Pancreas (tissue), 10 donors: Measurements from ENCODE around the gene POP7. TPM values are rescaled to one million over a fixed set of nuclear protein-coding genes. Genes with fewer than 3 reads are reported as not detected.

Experiments
- ATAC-seq, 4 donors: fragments of 200-7000 bp; cut with Tn5 transposase; one replicate each; pipeline versions ENCODE4 v1.8.0 to v1.9.1; 2020; ENCODE audit warnings: mild to moderate bottlenecking in 4 of 4, moderate library complexity in 4 of 4
- DNase-seq, 6 donors: peaks; one replicate each; pipeline ENCODE4 v3.0.0-alpha.2; 2020
- FAIRE-seq: peaks from 2 replicates; lab custom pipeline; 2012; peaks lifted over from hg19 to GRCh38; lab: Jason Lieb, UNC
- H3K27ac ChIP-seq, 4 donors: fragments of 200-600 bp; sonication (generic); 1 replicate in 3 of 4; 2 replicates in 1 of 4; pipeline versions ENCODE4 v1.5.0 to v1.8.0; 2020
- H3K27me3 ChIP-seq, 4 donors: fragments of 200-600 bp; one replicate each; pipeline ENCODE4 v1.8.0; 2021
- H3K36me3 ChIP-seq, 3 donors: fragments of 200-600 bp; sonication (generic) in 1 of 3; one replicate each; pipeline versions ENCODE4 v1.5.0 to v1.8.0; 2020 to 2021
- H3K4me1 ChIP-seq, 3 donors: fragments of 200-600 bp; one replicate each; pipeline ENCODE4 v1.8.0; 2021
- H3K4me3 ChIP-seq, 4 donors: fragments of 200-600 bp; sonication (generic) in 2 of 4; one replicate each; pipeline versions ENCODE4 v1.5.0 to v1.8.0; 2020 to 2021
- H3K9me3 ChIP-seq, 4 donors: fragments of 200-600 bp; one replicate each; pipeline ENCODE4 v1.8.0; 2021
- WGBS, 2 donors: extraction: QIAGEN DNeasy Blood & Tissue Kit; methylation state at CpG; one replicate each; pipeline ENCODE4 v1.1.7; 2013; 5-methylcytosine and 5-hydroxymethylcytosine counted together
- intact Hi-C, 3 donors: fragments of 100-400 bp; cut with DNase I; formaldehyde crosslinking; loops; one replicate each; pipeline versions ENCODE4 v1.11.1 to v1.14.2; 2022
- polyA plus RNA-seq, 2 donors: library from polyadenylated mRNA; stranded (reverse); fragments of 200-250 nt; gene quantifications; one replicate each; pipeline ENCODE4 v1.2.3, GENCODE V29; 2013
- total RNA-seq, 6 donors: library from RNA; stranded (reverse); fragmentation: NEBNext Ultra II Directional in 4 of 6; extraction: Animal tissue kit (Norgen Biotek cat#: 25700) in 4 of 6; gene quantifications; one replicate each; pipeline versions ENCODE4 v1.2.1 to v1.2.4, GENCODE V29; 2021 to 2023
- TF ChIP-seq, protein P1 (sequence below), 4 donors: fragments of 200-600 bp; sonication (generic) in 3 of 4; IDR thresholded peaks; one replicate each; pipeline versions ENCODE4 v1.5.0 to v1.8.0; 2021; ENCODE audit warnings: antibody characterized with exemption in 4 of 4
- donor health status: healthy with polysubstance abuse.
- donor health status: DM: no; HTN: no; CAD: no; lungs with moderate emphysema.
- donor health status: DM: no; HTN: no; CAD: no.
- donor health status: control.
- donor health status: control.
- donor health status: Bipolar disorder and iron deficiency.
- donor health status: DM: yes; HTN: yes; CAD: no.
- donor health status: DM: no; HTN: no; CAD: no.
- donor health status: DM: no; HTN: no; CAD: no.
- donor health status: DM: yes; HTN: yes; CAD: no.

Gene POP7
- total and polyA plus RNA-seq, 8 donors: 10.5 to 26.1 (median 16.2) TPM

- Histone ChIP-seq H3K27me3 (no peaks in the 10 kb centered on the region), H3K4me1 (no peaks in the 10 kb centered on the region), H3K36me3 (peaks cover 3 to 38% (median 27%) of the 10 kb centered on the region in 3 donors), H3K4me3 (no peak overlapping the region), H3K27ac (no peak overlapping the region), H3K9me3 (no peaks in the 10 kb centered on the region)
- no peak for ATAC-seq
- FAIRE-seq: no peak
- TF ChIP-seq, protein P1, sequence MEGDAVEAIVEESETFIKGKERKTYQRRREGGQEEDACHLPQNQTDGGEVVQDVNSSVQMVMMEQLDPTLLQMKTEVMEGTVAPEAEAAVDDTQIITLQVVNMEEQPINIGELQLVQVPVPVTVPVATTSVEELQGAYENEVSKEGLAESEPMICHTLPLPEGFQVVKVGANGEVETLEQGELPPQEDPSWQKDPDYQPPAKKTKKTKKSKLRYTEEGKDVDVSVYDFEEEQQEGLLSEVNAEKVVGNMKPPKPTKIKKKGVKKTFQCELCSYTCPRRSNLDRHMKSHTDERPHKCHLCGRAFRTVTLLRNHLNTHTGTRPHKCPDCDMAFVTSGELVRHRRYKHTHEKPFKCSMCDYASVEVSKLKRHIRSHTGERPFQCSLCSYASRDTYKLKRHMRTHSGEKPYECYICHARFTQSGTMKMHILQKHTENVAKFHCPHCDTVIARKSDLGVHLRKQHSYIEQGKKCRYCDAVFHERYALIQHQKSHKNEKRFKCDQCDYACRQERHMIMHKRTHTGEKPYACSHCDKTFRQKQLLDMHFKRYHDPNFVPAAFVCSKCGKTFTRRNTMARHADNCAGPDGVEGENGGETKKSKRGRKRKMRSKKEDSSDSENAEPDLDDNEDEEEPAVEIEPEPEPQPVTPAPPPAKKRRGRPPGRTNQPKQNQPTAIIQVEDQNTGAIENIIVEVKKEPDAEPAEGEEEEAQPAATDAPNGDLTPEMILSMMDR (IDR thresholded peaks at IDR 0.05): no peak
- 89 to 92% methylated on average over 35 to 36 of the region's 36 CpGs for WGBS, 2 donors
- peak in 4 of 6 donors; percentile 30 to 80 (median 52) for DNase-seq
- intact Hi-C loops: loop anchor here in 1 of 3 donors (2.0 kb wide), 1 partner anchor 13 kb away; no protein-coding TSS in a partner anchor
Observed at GRCh38 chr7:100677308-100678267, 28.3 kb upstream of the POP7 start.

GRCh38 chr7:100678291-100678984 is 27.5 kb upstream of the POP7 start:
- no peaks in the 10 kb centered on the region for H3K4me1 ChIP-seq
- FAIRE-seq (no peak), ATAC-seq (no peak), DNase-seq (peak in 4 of 6 donors; percentile 40 to 83 (median 56))
- intact Hi-C loops: no loop called here
- no peak overlapping the region for H3K27ac ChIP-seq
- H3K27me3 ChIP-seq: no peaks in the 10 kb centered on the region
- H3K9me3 ChIP-seq: no peaks in the 10 kb centered on the region
- H3K36me3 ChIP-seq: peaks cover 3 to 46% (median 33%) of the 10 kb centered on the region in 3 donors
- H3K4me3 ChIP-seq: no peak overlapping the region
- TF ChIP-seq, protein P1 (IDR thresholded peaks at IDR 0.05): no peak
- WGBS, 2 donors: 83 to 85% methylated on average over 35 of the region's 35 CpGs

DNA sequence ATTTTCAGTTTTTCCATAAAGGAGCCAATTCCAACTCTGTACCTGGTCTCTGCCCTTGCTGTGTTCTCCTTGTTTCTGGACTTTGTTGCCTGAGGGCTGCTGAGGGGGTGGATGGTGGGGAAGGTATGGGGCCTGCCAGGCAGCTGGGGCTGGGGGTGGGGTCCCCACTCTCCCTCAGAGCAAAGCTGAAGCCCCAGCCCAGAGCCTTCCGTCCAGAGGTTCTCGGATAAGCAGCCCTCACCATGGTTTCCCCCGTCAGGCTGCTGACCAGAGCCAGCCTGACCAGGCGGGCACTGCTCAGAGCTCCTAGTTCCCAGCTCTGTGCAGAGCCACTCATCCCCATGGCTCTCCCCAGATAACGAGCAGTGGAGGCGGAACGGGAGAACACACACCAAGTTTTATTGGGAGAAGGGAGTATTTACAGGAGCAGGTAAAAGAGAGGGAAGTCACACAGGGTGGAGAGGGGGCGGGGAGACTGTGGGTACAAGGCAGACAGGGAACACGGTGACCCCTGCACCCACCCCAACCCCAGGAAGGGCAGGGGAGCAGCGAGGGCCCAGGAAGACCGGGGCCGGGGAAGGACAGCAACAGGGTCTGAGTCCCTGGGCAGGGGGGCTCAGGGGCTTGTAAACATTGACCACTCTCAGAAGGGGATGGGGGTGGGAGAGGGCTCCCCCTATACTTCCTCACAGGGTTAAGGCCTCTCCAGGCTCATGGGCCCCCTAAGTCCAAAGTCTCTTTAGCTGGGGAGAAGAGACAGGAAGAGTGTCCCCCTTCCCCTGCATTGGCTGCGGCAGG is 26.6 kb upstream of the POP7 start:
- intact Hi-C loops: no loop called here
- DNase-seq (peak in 2 of 6 donors; percentile 45 to 58), FAIRE-seq (no peak), ATAC-seq (no peak)
- WGBS, 2 donors: 77 to 83% methylated on average over 12 to 13 of the region's 13 CpGs
- Histone ChIP-seq H3K4me1 (no peaks in the 10 kb centered on the region), H3K9me3 (no peaks in the 10 kb centered on the region), H3K27ac (no peak overlapping the region), H3K36me3 (peaks cover 3 to 55% (median 38%) of the 10 kb centered on the region in 3 donors), H3K4me3 (no peak overlapping the region), H3K27me3 (no peaks in the 10 kb centered on the region)
- TF ChIP-seq, protein P1 (IDR thresholded peaks at IDR 0.05): no peak

- peak in 2 of 4 donors; percentile 1 to 13 for ATAC-seq
- H3K4me3 ChIP-seq: no peak overlapping the region
- no peak overlapping the region for H3K27ac ChIP-seq
- no peaks in the 10 kb centered on the region for H3K9me3 ChIP-seq
- TF ChIP-seq, protein P1 (IDR thresholded peaks at IDR 0.05): no peak
- intact Hi-C loops: loop anchor here in 2 of 3 donors (5.0 to 10.0 kb wide), 3 partner anchors 115 to 215 kb away; partner anchors contain the start of gene SPACDR (in 1 of the 2)
- WGBS, 2 donors: 79 to 88% methylated on average over 13 of the region's 13 CpGs
- peak in 1 of 6 donors; percentile 24 for DNase-seq
- H3K36me3 ChIP-seq: peaks cover 3 to 61% (median 45%) of the 10 kb centered on the region in 3 donors
- H3K4me1 ChIP-seq: no peaks in the 10 kb centered on the region
- FAIRE-seq: no peak
- no peaks in the 10 kb centered on the region for H3K27me3 ChIP-seq
Observed at GRCh38 chr7:100679927-100680575, 25.9 kb upstream of the POP7 start.
